ENCODE measurements around the gene ZNF350. TPM values are rescaled to one million over a fixed set of nuclear protein-coding genes. Genes with fewer than 3 reads are reported as not detected.
A peak's percentile ranks its signal among the peaks of the same experiment; 100 is the strongest.
"Not testable (repeated sequence)": the region's sequence is repeated elsewhere in the genome, so short reads cannot be mapped to it uniquely, and the experiment has no call there.

Gene ZNF350
- total and polyA plus RNA-seq, 4 experiments from 2014 or later, result 22.4 to 38.9 (median 31.0) TPM

- H3K4me3 Mint-ChIP-seq; CTCF ChIA-PET (ENCODE audit: partially characterized antibody); DNase-seq; H3K27me3 Mint-ChIP-seq; H3K27ac Mint-ChIP-seq; POLR2A ChIA-PET (ENCODE audit: partially characterized antibody); H3K27ac ChIP-seq (ENCODE audit: low read depth, low read length); H3K27me3 ChIP-seq (ENCODE audit: insufficient read depth, low read length); H3K4me3 ChIP-seq (ENCODE audit: low read length in 2 of 2): not testable (repeated sequence)
- Mint-ChIP-seq H3K9me3 (peaks cover 4 to 80% (median 71%) of the 10 kb centered on the region in 8 donors), H3K36me3 (peaks cover 82% of the 10 kb centered on the region in 2 donors), H3K4me1 (peaks cover 16 to 33% (median 24%) of the 10 kb centered on the region in 4 donors)
- Histone ChIP-seq H3K36me3 (ENCODE audit: insufficient read depth, low read length) (peaks cover 46% of the 10 kb centered on the region), H3K9me3 (ENCODE audit: control insufficient read depth in 1 of 2, low read length in 2 of 2) (peaks cover 10 to 49% of the 10 kb centered on the region in 2 donors), H3K4me1 (ENCODE audit: insufficient read depth, low read length) (peaks cover 18% of the 10 kb centered on the region)
- intact Hi-C loops (cut with micrococcal nuclease), result loop anchor here (10.0 kb wide), 1 partner anchor 270 kb away; the partner anchor contains the start of gene ZNF480
These were observed 37.8 kb upstream of the ZNF350 start for GRCh38 chr19:52024478-52024877.

- Histone ChIP-seq H3K4me3 (ENCODE audit: low read length in 2 of 2) (no peak overlapping the region), H3K9me3 (ENCODE audit: control insufficient read depth in 1 of 2, low read length in 2 of 2) (peaks cover 10 to 56% of the 10 kb centered on the region in 2 donors), H3K27ac (ENCODE audit: low read depth, low read length) (no peak overlapping the region), H3K36me3 (ENCODE audit: insufficient read depth, low read length) (peaks cover 60% of the 10 kb centered on the region), H3K4me1 (ENCODE audit: insufficient read depth, low read length) (peaks cover 6% of the 10 kb centered on the region), H3K27me3 (ENCODE audit: insufficient read depth, low read length) (no peaks in the 10 kb centered on the region)
- Mint-ChIP-seq H3K4me1 (peaks cover 10 to 15% (median 12%) of the 10 kb centered on the region in 4 donors), H3K4me3 (no peak overlapping the region), H3K36me3 (peaks cover 90 to 96% of the 10 kb centered on the region in 2 donors), H3K9me3 (peaks cover 4 to 94% (median 85%) of the 10 kb centered on the region in 8 donors), H3K27me3 (no peaks in the 10 kb centered on the region), H3K27ac (no peak overlapping the region)
- ChIA-PET CTCF (ENCODE audit: partially characterized antibody) (no interaction called here), POLR2A (ENCODE audit: partially characterized antibody) (no interaction called here)
- intact Hi-C loops (cut with micrococcal nuclease), result loop anchor here (10.0 kb wide), 1 partner anchor 273 kb away; the partner anchor contains the start of gene ZNF480
- no peak for DNase-seq
These were observed 35.6 kb upstream of the ZNF350 start for GRCh38 chr19:52022193-52022592.

DNA sequence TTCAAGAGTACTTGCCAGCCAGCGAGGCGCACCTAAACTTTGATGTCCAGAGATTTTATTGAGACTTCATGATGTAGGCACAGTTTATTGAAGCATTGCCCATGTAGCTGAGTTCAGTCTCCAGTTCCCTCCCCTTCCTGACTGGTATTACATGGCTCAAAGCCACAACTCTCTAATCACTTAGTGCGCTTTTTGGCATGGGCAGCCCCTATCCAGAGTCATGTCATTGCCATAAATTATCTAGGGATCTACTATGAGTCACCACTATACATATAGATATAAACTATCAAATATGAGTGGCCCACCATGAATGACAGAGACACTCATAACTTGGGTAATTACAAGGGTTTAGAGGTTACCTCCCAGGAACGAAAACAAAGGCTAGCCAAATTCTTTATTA, 33.9 kb upstream of the ZNF350 start:
- POLR2A ChIA-PET (ENCODE audit: partially characterized antibody), result interaction anchor here (1.9 kb wide), 1 partner anchor 28 kb away, joined by 6 read pairs; the partner anchor contains the start of gene ZNF432
- no peaks in the 10 kb centered on the region for H3K27me3 ChIP-seq (ENCODE audit: insufficient read depth, low read length)
- no peak for DNase-seq
- no peak overlapping the region for H3K4me3 ChIP-seq (ENCODE audit: low read length in 2 of 2)
- H3K27me3 Mint-ChIP-seq, result no peaks in the 10 kb centered on the region
- H3K9me3 Mint-ChIP-seq, result peaks cover 4 to 95% (median 89%) of the 10 kb centered on the region in 8 donors
- peaks cover 67% of the 10 kb centered on the region for H3K36me3 ChIP-seq (ENCODE audit: insufficient read depth, low read length)
- H3K9me3 ChIP-seq (ENCODE audit: control insufficient read depth in 1 of 2, low read length in 2 of 2), result peaks cover 15 to 60% of the 10 kb centered on the region in 2 donors
- H3K27ac Mint-ChIP-seq, result no peak overlapping the region
- no peak overlapping the region for H3K27ac ChIP-seq (ENCODE audit: low read depth, low read length)
- CTCF ChIA-PET (ENCODE audit: partially characterized antibody), result no interaction called here
- no peaks in the 10 kb centered on the region for H3K4me1 ChIP-seq (ENCODE audit: insufficient read depth, low read length)
- peak overlapping the region in 1 of 8 donors; percentile 36 for H3K4me3 Mint-ChIP-seq
- intact Hi-C loops (cut with micrococcal nuclease), result loop anchor here (10.0 kb wide), 1 partner anchor 274 kb away; the partner anchor contains the start of gene ZNF480
- H3K4me1 Mint-ChIP-seq, result peaks cover 0 to 2% (median under 1%) of the 10 kb centered on the region in 4 donors
- peaks cover 91 to 95% of the 10 kb centered on the region in 2 donors for H3K36me3 Mint-ChIP-seq

- Histone ChIP-seq H3K36me3 (ENCODE audit: insufficient read depth, low read length) (no peaks in the 10 kb centered on the region), H3K4me1 (ENCODE audit: insufficient read depth, low read length) (peaks cover 8% of the 10 kb centered on the region), H3K27me3 (ENCODE audit: insufficient read depth, low read length) (no peaks in the 10 kb centered on the region), H3K9me3 (ENCODE audit: control insufficient read depth in 1 of 2, low read length in 2 of 2) (peaks cover under 1 to 16% of the 10 kb centered on the region in 2 donors), H3K4me3 (ENCODE audit: low read length in 2 of 2) (no peak overlapping the region), H3K27ac (ENCODE audit: low read depth, low read length) (no peak overlapping the region)
- Mint-ChIP-seq H3K36me3 (peaks cover 37 to 52% of the 10 kb centered on the region in 2 donors), H3K27me3 (no peaks in the 10 kb centered on the region), H3K27ac (peak overlapping the region in 1 of 7 donors; percentile 29), H3K9me3 (peaks cover 3 to 82% (median 55%) of the 10 kb centered on the region in 8 donors), H3K4me1 (peaks cover 12 to 17% (median 15%) of the 10 kb centered on the region in 4 donors), H3K4me3 (no peak overlapping the region)
- ChIA-PET POLR2A (ENCODE audit: partially characterized antibody) (interaction anchor here (1.1 kb wide), 1 partner anchor 39 kb away, joined by 3 read pairs; no protein-coding TSS in a partner anchor), CTCF (ENCODE audit: partially characterized antibody) (no interaction called here)
- intact Hi-C loops (cut with micrococcal nuclease), result no loop called here
- DNase-seq, result no peak
These were observed 24.0 kb upstream of the ZNF350 start for GRCh38 chr19:52010674-52011073.

DNA sequence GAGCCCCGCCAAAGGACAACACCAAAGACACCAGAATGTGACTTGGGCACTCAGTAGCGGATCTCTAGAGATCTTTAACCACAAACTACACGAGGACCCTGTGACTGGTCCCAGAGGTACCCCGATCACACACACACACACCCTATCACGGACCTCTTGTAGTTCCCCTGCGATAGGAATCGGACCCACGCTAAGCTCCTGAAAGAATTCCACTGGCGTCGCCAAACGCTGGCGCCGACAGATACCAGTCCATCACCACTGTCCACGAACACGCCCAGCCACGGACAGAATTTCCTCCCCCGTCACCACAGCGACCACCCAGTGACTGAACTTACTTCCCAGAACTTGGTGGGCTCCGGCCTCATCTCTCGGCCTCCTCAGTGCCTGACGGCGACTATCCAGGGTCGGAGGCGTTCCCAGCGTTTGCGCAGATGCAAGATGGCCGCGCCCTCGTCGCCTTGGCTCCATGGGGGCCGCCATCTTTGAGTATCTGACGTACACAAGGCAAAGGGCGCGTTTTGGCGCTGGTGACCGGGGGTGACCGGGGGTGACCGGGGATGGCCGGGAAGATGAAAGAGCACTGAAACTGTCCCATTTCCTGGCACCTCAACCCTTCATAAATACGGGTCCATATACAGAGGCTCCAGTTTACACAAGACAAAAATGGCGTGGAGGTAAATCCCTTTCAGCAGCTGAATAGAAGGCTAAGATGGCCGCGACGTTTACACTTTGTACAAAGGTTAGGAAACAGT, 21.3 kb upstream of the ZNF350 start, which contains the start of gene ZNF615:
Gene ZNF615 (minus strand): TSS at position 406 of the 752 bp plus-strand sequence. CDS start 4,500 bp downstream, outside the sequence.
- Mint-ChIP-seq H3K27me3 (no peaks in the 10 kb centered on the region), H3K36me3 (peaks cover 48 to 51% of the 10 kb centered on the region in 2 donors), H3K4me1 (peaks cover 14 to 17% (median 16%) of the 10 kb centered on the region in 4 donors), H3K9me3 (peaks cover 3 to 79% (median 49%) of the 10 kb centered on the region in 8 donors), H3K27ac (peak within 1 kb of the TSS; percentile 86 to 99 (median 98)), H3K4me3 (peak within 1 kb of the TSS; percentile 94 to 98 (median 98))
- intact Hi-C loops (cut with micrococcal nuclease), result loop anchor here (1.0 to 5.0 kb wide), 5 partner anchors 20 to 1514 kb away; partner anchors contain the start of genes ZNF350, ZNF432, ZNF614 and ZNF649
- ChIA-PET CTCF (ENCODE audit: partially characterized antibody) (interaction anchor here (2.0 kb wide), 1 partner anchor 21 kb away, joined by 5 read pairs; the partner anchor contains the start of gene ZNF614), POLR2A (ENCODE audit: partially characterized antibody) (interaction anchor here (0.7 to 2.3 kb wide), 7 partner anchors 10 to 362 kb away, joined by 3 to 26 read pairs (median 5); partner anchors contain the start of genes PPP2R1A, ZNF350, ZNF432 and ZNF614)
- Histone ChIP-seq H3K4me1 (ENCODE audit: insufficient read depth, low read length) (peaks cover 8% of the 10 kb centered on the region), H3K27me3 (ENCODE audit: insufficient read depth, low read length) (no peaks in the 10 kb centered on the region), H3K4me3 (ENCODE audit: low read length in 2 of 2) (peak within 1 kb of the TSS; percentile 67 to 85), H3K36me3 (ENCODE audit: insufficient read depth, low read length) (peaks cover 5% of the 10 kb centered on the region), H3K9me3 (ENCODE audit: control insufficient read depth in 1 of 2, low read length in 2 of 2) (peaks cover 5 to 11% of the 10 kb centered on the region in 2 donors), H3K27ac (ENCODE audit: low read depth, low read length) (peak within 1 kb of the TSS; percentile 78)
- DNase-seq, result peak; percentile 83 to 92 (median 85)

GRCh38 chr19:52007451-52007805, 20.8 kb upstream of the ZNF350 start:
- Histone ChIP-seq H3K4me1 (ENCODE audit: insufficient read depth, low read length) (peaks cover 8% of the 10 kb centered on the region), H3K27ac (ENCODE audit: low read depth, low read length) (peak overlapping the region; percentile 78), H3K9me3 (ENCODE audit: control insufficient read depth in 1 of 2, low read length in 2 of 2) (peaks cover 5 to 11% of the 10 kb centered on the region in 2 donors), H3K4me3 (ENCODE audit: low read length in 2 of 2) (peak overlapping the region; percentile 67 to 85), H3K36me3 (ENCODE audit: insufficient read depth, low read length) (peaks cover 6% of the 10 kb centered on the region), H3K27me3 (ENCODE audit: insufficient read depth, low read length) (no peaks in the 10 kb centered on the region)
- CTCF ChIA-PET (ENCODE audit: partially characterized antibody), result interaction anchor here (2.0 kb wide), 1 partner anchor 21 kb away, joined by 5 read pairs; the partner anchor contains the start of gene ZNF614
- no peaks in the 10 kb centered on the region for H3K27me3 Mint-ChIP-seq
- POLR2A ChIA-PET (ENCODE audit: partially characterized antibody), result interaction anchor here (1.2 to 2.3 kb wide), 5 partner anchors 10 to 362 kb away, joined by 5 to 26 read pairs (median 9); partner anchors contain the start of genes ZNF350, ZNF432, ZNF614 and ZNF880
- H3K4me3 Mint-ChIP-seq, result peak overlapping the region; percentile 94 to 98 (median 98)
- peak overlapping the region; percentile 86 to 99 (median 98) for H3K27ac Mint-ChIP-seq
- H3K36me3 Mint-ChIP-seq, result peaks cover 47 to 48% of the 10 kb centered on the region in 2 donors
- H3K4me1 Mint-ChIP-seq, result peaks cover 14 to 17% (median 16%) of the 10 kb centered on the region in 4 donors
- DNase-seq, result no peak
- H3K9me3 Mint-ChIP-seq, result peaks cover 3 to 78% (median 49%) of the 10 kb centered on the region in 8 donors
- intact Hi-C loops (cut with micrococcal nuclease), result loop anchor here (5.0 kb wide), 1 partner anchor 1515 kb away; no protein-coding TSS in a partner anchor

Measured in CD4-positive, alpha-beta memory T cell (primary cell).